HG02610 (cell line): ENCODE measurements around the gene OS9.

Experiments used
- ATAC-seq: cut with Tn5 transposase; IDR thresholded peaks from one replicate; pipeline ENCODE4 v1.9.1; 2021; ENCODE audit warnings: mild to moderate bottlenecking, moderate library complexity; ENCODE audit not compliant: unreplicated experiment

OS9 gene

GRCh38 chr12:57765003-57765697 is 71.2 kb downstream of the OS9 start:
- ATAC-seq, result peak; percentile 44

- no peak for ATAC-seq
These were observed 71.9 kb downstream of the OS9 start for GRCh38 chr12:57765698-57766463.

GRCh38 chr12:57766464-57767304 is 72.8 kb downstream of the OS9 start, which contains the start of gene CYP27B1:
TSS of gene CYP27B1 (minus strand) at chr12:57767078. CDS start at chr12:57767041, 37 bp downstream.
- no peak for ATAC-seq

- ATAC-seq, result no peak
These were observed 73.4 kb downstream of the OS9 start for GRCh38 chr12:57767305-57767698.

- no peak for ATAC-seq
These were observed 73.9 kb downstream of the OS9 start for GRCh38 chr12:57767876-57768275.

- no peak for ATAC-seq
These were observed 75.7 kb downstream of the OS9 start for GRCh38 chr12:57769594-57769993.

GRCh38 chr12:57770734-57771133 is 76.8 kb downstream of the OS9 start:
- ATAC-seq, result no peak
